Measurements from ENCODE around the gene MRPL16.

The MRPL16 gene

GRCh38 chr11:59801981-59802638 is 8.5 kb downstream of the MRPL16 start:
- Histone ChIP-seq H3K27ac (ENCODE audit: low read depth, low read length) (no peak overlapping the region), H3K27me3 (ENCODE audit: control insufficient read depth, low read length) (no peaks in the 10 kb centered on the region), H3K36me3 (ENCODE audit: control insufficient read depth, low read length) (peaks cover 21% of the 10 kb centered on the region), H3F3A (ENCODE audit: control insufficient read depth, insufficient read depth) (peaks cover 5% of the 10 kb centered on the region; the same call in 1 of the 2 replicates), H3K4me2 (ENCODE audit: low read length) (no peak overlapping the region), H3K79me2 (ENCODE audit: control insufficient read depth, low read length) (no peaks in the 10 kb centered on the region), H3K9me3 (ENCODE audit: control insufficient read depth, insufficient read depth, low read length) (no peaks in the 10 kb centered on the region), H3K4me3 (ENCODE audit: low read length) (no peak overlapping the region), H3K4me1 (ENCODE audit: control insufficient read depth, low read length) (no peaks in the 10 kb centered on the region), H4K20me1 (ENCODE audit: control insufficient read depth, insufficient read depth, low read depth, low read length) (no peaks in the 10 kb centered on the region; the same call in 1 of the 2 replicates), H3K9me2 (replicated peaks; ENCODE audit: control insufficient read depth, low read length) (no peaks in the 10 kb centered on the region)
- TF ChIP-seq CTCF (IDR thresholded peaks at IDR 0.05; ENCODE audit: low read depth, low read length, poor library complexity, severe bottlenecking) (no peak), EZH2phosphoT487 (IDR thresholded peaks at IDR 0.05; ENCODE audit: borderline replicate concordance, low read length) (no peak)

GRCh38 chr11:59801160-59801706 is 9.3 kb downstream of the MRPL16 start:
- Histone ChIP-seq H3K9me3 (ENCODE audit: control insufficient read depth, insufficient read depth, low read length) (no peaks in the 10 kb centered on the region), H4K20me1 (ENCODE audit: control insufficient read depth, insufficient read depth, low read depth, low read length) (no peaks in the 10 kb centered on the region; the same call in 1 of the 2 replicates), H3K27ac (ENCODE audit: low read depth, low read length) (no peak overlapping the region), H3K27me3 (ENCODE audit: control insufficient read depth, low read length) (no peaks in the 10 kb centered on the region), H3K36me3 (ENCODE audit: control insufficient read depth, low read length) (peaks cover 13% of the 10 kb centered on the region), H3K4me2 (ENCODE audit: low read length) (no peak overlapping the region), H3K4me1 (ENCODE audit: control insufficient read depth, low read length) (no peaks in the 10 kb centered on the region), H3F3A (ENCODE audit: control insufficient read depth, insufficient read depth) (peaks cover 5% of the 10 kb centered on the region; the same call in 1 of the 2 replicates), H3K79me2 (ENCODE audit: control insufficient read depth, low read length) (no peaks in the 10 kb centered on the region), H3K9me2 (replicated peaks; ENCODE audit: control insufficient read depth, low read length) (no peaks in the 10 kb centered on the region), H3K4me3 (ENCODE audit: low read length) (no peak overlapping the region)
- TF ChIP-seq CTCF (IDR thresholded peaks at IDR 0.05; ENCODE audit: low read depth, low read length, poor library complexity, severe bottlenecking) (no peak), EZH2phosphoT487 (IDR thresholded peaks at IDR 0.05; ENCODE audit: borderline replicate concordance, low read length) (no peak)

- H3K9me3 ChIP-seq (ENCODE audit: control insufficient read depth, insufficient read depth, low read length) = no peaks in the 10 kb centered on the region
- H3K36me3 ChIP-seq (ENCODE audit: control insufficient read depth, low read length) = peaks cover 7% of the 10 kb centered on the region
- H3K4me2 ChIP-seq (ENCODE audit: low read length) = no peak overlapping the region
- no peaks in the 10 kb centered on the region for H3K79me2 ChIP-seq (ENCODE audit: control insufficient read depth, low read length)
- H3F3A ChIP-seq (ENCODE audit: control insufficient read depth, insufficient read depth) = peaks cover 2% of the 10 kb centered on the region; the same call in 1 of the 2 replicates
- no peaks in the 10 kb centered on the region; the same call in 1 of the 2 replicates for H4K20me1 ChIP-seq (ENCODE audit: control insufficient read depth, insufficient read depth, low read depth, low read length)
- no peaks in the 10 kb centered on the region for H3K4me1 ChIP-seq (ENCODE audit: control insufficient read depth, low read length)
- H3K27me3 ChIP-seq (ENCODE audit: control insufficient read depth, low read length) = no peaks in the 10 kb centered on the region
- H3K4me3 ChIP-seq (ENCODE audit: low read length) = no peak overlapping the region
- TF ChIP-seq CTCF (IDR thresholded peaks at IDR 0.05; ENCODE audit: low read depth, low read length, poor library complexity, severe bottlenecking) (no peak), EZH2phosphoT487 (IDR thresholded peaks at IDR 0.05; ENCODE audit: borderline replicate concordance, low read length) (no peak)
- H3K9me2 ChIP-seq (replicated peaks; ENCODE audit: control insufficient read depth, low read length) = no peaks in the 10 kb centered on the region
- H3K27ac ChIP-seq (ENCODE audit: low read depth, low read length) = no peak overlapping the region
These were observed 10.1 kb downstream of the MRPL16 start for GRCh38 chr11:59800390-59801025.
